GM19193 (cell line): ENCODE data around the gene BRD7.

Experiments used
- POLR2A ChIP-seq: IDR thresholded peaks from 4 replicates; pipeline ENCODE4 v1.6.1; 2011; ENCODE audit not compliant: insufficient read depth, insufficient read length; ENCODE audit errors: extremely low read depth

The BRD7 gene

GRCh38 chr16:50368410-50369132, at the start of gene BRD7:
TSS of gene BRD7 (minus strand) at chr16:50368988. CDS start at chr16:50368774, 214 bp downstream.
- TF ChIP-seq POLR2A = peak; percentile 51

- TF ChIP-seq POLR2A = no peak
Observed at GRCh38 chr16:50416388-50416787, 47.6 kb upstream of the BRD7 start.

DNA sequence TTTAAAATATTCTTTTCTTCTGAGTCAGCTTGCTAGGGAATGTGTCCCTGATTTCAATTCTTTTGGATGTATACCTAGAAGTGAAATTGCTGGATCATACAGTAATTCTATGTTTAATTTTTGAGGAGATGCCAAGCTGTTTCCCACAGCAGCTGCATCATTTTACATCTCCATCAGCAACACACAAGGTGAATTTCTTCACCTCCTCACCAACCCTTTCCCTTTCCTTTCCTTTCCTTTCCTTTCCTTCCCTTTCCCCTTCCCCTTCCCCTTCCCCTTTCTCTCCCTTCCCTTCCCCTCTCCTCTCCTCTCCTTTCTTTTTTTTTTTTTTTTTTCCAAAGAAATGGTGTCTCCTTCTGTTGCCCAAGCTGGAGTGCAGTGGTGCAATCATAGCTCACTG, 45.4 kb upstream of the BRD7 start:
- no peak for TF ChIP-seq POLR2A

DNA sequence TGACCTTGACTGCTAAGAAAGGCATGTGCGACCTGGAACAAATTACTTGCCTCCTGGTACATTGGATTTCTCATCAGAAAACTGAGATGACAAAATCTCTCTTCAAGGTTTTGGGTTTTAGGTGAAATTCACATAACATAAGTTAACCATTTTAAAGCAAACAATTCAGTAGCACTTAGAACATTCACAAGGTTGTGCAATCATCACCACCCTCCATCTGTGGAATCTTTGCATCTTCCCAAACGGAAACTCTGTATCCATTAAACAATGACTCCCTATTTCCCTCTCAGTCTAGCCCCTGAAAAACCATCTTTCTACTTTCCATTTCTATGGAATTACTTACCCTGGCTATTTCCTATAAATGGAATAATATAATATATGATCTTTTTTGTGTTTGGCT, 42.2 kb upstream of the BRD7 start:
- no peak for TF ChIP-seq POLR2A

GRCh38 chr16:50408001-50408561, 39.3 kb upstream of the BRD7 start:
- TF ChIP-seq POLR2A = no peak

DNA sequence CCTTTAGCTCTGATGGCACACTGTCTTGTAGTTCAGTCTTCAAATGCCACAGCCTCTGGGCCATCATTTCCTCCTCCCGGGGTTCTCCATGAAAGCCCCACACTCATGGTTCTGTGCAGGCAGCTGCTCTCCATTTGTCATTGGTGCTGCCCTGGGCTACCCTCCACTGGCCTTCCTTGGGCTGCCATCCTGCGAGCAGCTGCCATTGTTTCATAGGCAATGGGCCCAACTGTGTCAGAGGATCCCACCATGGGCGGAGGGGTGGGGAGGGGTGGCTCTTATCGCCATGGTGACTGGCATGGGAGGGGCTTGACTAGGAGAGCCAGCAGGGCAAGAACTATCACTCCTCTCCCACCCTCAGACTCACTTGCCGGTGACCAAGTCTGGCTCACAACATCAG, 38.6 kb upstream of the BRD7 start:
- no peak for TF ChIP-seq POLR2A

DNA sequence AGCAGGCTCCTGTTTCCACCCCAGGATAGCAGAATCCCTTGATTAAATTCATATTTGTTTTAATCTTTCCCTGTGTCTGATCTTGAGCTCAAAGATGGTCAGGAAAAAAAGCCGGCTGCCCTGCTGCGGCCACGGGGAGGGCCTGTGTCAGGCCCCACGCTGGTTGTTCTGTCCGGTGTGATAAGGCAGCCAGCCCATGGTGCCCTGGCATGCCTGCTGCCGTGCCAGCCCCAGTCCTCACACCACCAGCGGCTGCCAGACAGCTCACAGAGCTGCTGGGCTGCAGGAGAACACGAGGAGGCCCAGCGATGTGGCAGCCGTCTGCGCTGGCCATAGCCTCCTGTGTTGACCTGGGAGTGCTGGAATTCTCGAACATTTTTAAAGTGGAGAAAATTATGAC, 34.7 kb upstream of the BRD7 start:
- no peak for TF ChIP-seq POLR2A

- no peak for TF ChIP-seq POLR2A
Observed at GRCh38 chr16:50402298-50402895, 33.6 kb upstream of the BRD7 start.

GRCh38 chr16:50401355-50401754, 32.6 kb upstream of the BRD7 start:
- TF ChIP-seq POLR2A = no peak

- no peak for TF ChIP-seq POLR2A
Observed at GRCh38 chr16:50400967-50401348, 32.2 kb upstream of the BRD7 start.

GRCh38 chr16:50400312-50400966, 31.7 kb upstream of the BRD7 start:
- TF ChIP-seq POLR2A = no peak

GRCh38 chr16:50399411-50399810, 30.6 kb upstream of the BRD7 start:
- TF ChIP-seq POLR2A = no peak

GRCh38 chr16:50398336-50398735, 29.5 kb upstream of the BRD7 start:
- no peak for TF ChIP-seq POLR2A

DNA sequence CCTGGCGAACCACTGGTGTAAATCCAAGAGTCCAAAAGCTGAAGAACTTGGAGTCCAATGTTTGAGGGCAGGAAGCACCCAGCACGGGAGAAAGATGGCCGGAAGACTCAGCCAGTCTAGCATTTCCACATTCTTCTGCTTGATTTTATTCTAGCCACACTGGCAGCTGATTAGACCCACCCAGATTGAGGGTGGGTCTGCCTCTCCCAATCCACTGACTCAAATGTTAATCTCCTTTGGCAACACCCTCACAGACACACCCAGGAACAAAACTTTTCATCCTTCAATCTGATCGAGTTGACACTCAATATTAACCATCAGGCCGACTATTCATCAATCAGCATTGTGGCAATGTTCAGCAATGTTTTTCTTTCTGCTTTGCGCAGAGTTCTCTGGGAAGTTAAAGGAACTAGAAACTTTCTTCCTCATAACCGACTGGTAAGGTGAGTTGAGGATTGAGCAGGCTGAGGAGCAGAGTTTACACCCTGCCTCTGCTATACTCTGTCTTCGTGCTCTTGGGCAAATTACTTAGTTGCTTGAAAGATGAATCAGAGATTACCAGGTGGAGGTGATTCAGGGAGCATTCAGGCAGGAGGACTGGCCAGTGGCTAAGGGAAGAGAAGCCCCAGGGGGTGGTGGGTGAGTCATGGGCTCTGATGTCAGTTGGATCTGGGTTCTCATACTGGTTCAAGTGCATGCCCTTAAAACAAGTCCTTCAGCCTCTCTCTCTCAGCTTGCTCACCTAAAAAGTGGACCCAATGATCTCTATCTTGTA, 28.2 kb upstream of the BRD7 start:
- TF ChIP-seq POLR2A = no peak
